Tibial nerve (tissue), 4 donors: Measurements from ENCODE around the gene FAM227B.

Source experiments
- CTCF ChIP-seq, 5 experiments: fragments of 200-600 bp in 3 of 5; fragments of 450-650 bp in 2 of 5; sonication (generic) in 3 of 5; IDR thresholded peaks; one replicate each; pipeline ENCODE4 v1.5.1; 2016 to 2019; ENCODE audit warnings: antibody characterized with exemption in 5 of 5, mild to moderate bottlenecking in 3 of 5, moderate library complexity in 2 of 5
- EP300 ChIP-seq, 2 donors: sonication (generic); formaldehyde crosslinking; IDR thresholded peaks; one replicate each; pipeline ENCODE4 v1.6.1; 2017; ENCODE audit warnings: antibody characterized with exemption in 2 of 2, mild to moderate bottlenecking in 1 of 2

GRCh38 chr15:49427372-49427771, 193.2 kb downstream of the FAM227B start:
- no peak for TF ChIP-seq CTCF (IDR thresholded peaks at IDR 0.05)
- TF ChIP-seq EP300 (IDR thresholded peaks at IDR 0.05) = no peak
